Uterus (tissue), 2 donors: ENCODE measurements around the gene NEK10.

Source experiments
- POLR2A ChIP-seq, 2 donors: fragments of 450-650 bp; IDR thresholded peaks; one replicate each; pipeline ENCODE4 v1.6.1; 2016; ENCODE audit warnings: antibody characterized with exemption in 2 of 2, mild to moderate bottlenecking in 1 of 2, moderate library complexity in 1 of 2
- TF ChIP-seq, protein P1 (sequence below), 4 experiments: fragments of 200-600 bp in 2 of 4; fragments of 450-650 bp in 2 of 4; sonication (generic) in 2 of 4; IDR thresholded peaks; one replicate each; pipeline ENCODE4 v1.5.1; 2016 to 2019; ENCODE audit warnings: antibody characterized with exemption in 4 of 4, mild to moderate bottlenecking in 2 of 4, moderate library complexity in 1 of 4

- TF ChIP-seq, protein P1, sequence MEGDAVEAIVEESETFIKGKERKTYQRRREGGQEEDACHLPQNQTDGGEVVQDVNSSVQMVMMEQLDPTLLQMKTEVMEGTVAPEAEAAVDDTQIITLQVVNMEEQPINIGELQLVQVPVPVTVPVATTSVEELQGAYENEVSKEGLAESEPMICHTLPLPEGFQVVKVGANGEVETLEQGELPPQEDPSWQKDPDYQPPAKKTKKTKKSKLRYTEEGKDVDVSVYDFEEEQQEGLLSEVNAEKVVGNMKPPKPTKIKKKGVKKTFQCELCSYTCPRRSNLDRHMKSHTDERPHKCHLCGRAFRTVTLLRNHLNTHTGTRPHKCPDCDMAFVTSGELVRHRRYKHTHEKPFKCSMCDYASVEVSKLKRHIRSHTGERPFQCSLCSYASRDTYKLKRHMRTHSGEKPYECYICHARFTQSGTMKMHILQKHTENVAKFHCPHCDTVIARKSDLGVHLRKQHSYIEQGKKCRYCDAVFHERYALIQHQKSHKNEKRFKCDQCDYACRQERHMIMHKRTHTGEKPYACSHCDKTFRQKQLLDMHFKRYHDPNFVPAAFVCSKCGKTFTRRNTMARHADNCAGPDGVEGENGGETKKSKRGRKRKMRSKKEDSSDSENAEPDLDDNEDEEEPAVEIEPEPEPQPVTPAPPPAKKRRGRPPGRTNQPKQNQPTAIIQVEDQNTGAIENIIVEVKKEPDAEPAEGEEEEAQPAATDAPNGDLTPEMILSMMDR (IDR thresholded peaks at IDR 0.05): no peak
- no peak for TF ChIP-seq POLR2A (IDR thresholded peaks at IDR 0.05)
Observed at GRCh38 chr3:27287052-27287451, 82.1 kb downstream of the NEK10 start.
